Lung (tissue), 12 donors: Measurements from ENCODE around the gene FRK. TPM values are rescaled to one million over a fixed set of nuclear protein-coding genes. Genes with fewer than 3 reads are reported as not detected.

Experiments used
- ATAC-seq: fragments of 200-7000 bp; cut with Tn5 transposase; one replicate; pipeline ENCODE4 v1.9.1; 2020; ENCODE audit warnings: moderate number of reproducible peaks; ENCODE audit not compliant: insufficient read depth, low FRiP score
- DNase-seq, 3 donors: peaks; one replicate each; pipeline ENCODE4 v3.0.0-alpha.2; 2013 to 2017
- H3K27ac ChIP-seq, 2 donors: one replicate each; pipeline ENCODE4 v1.5.1; 2013; ENCODE audit warnings: mild to moderate bottlenecking in 2 of 2, moderate library complexity in 2 of 2, control low read depth in 1 of 2, inconsistent platforms in 1 of 2, low read depth in 1 of 2, low read length in 1 of 2
- H3K27me3 ChIP-seq, 3 donors: one replicate each; pipeline ENCODE4 v1.5.1; 2013; ENCODE audit warnings: low read length in 2 of 3; ENCODE audit not compliant: control insufficient read depth in 3 of 3, insufficient read depth in 3 of 3
- H3K36me3 ChIP-seq, 4 donors: one replicate each; pipeline ENCODE4 v1.5.1; 2013; ENCODE audit warnings: low read length in 4 of 4, mild to moderate bottlenecking in 1 of 4, moderate library complexity in 1 of 4; ENCODE audit not compliant: control insufficient read depth in 4 of 4, insufficient read depth in 4 of 4
- H3K4me1 ChIP-seq, 5 donors: one replicate each; pipeline ENCODE4 v1.5.1; 2013; ENCODE audit warnings: low read length in 5 of 5, mild to moderate bottlenecking in 2 of 5, moderate library complexity in 1 of 5; ENCODE audit not compliant: control insufficient read depth in 5 of 5, insufficient read depth in 5 of 5
- H3K4me3 ChIP-seq: one replicate; pipeline ENCODE4 v1.5.1; 2013; ENCODE audit warnings: mild to moderate bottlenecking, control low read depth, moderate library complexity
- H3K9ac ChIP-seq, 2 donors: one replicate each; pipeline ENCODE4 v1.5.1; 2013; ENCODE audit warnings: low read length in 2 of 2, control low read depth in 1 of 2; ENCODE audit not compliant: insufficient read depth in 1 of 2
- H3K9me3 ChIP-seq, 4 donors: one replicate each; pipeline ENCODE4 v1.5.1; 2013; ENCODE audit warnings: low read length in 3 of 4, mild to moderate bottlenecking in 1 of 4, moderate library complexity in 1 of 4; ENCODE audit not compliant: control insufficient read depth in 4 of 4, insufficient read depth in 3 of 4
- WGBS, 2 donors: extraction: QIAGEN DNeasy Blood & Tissue Kit; methylation state at CpG; one replicate each; pipeline ENCODE4 v1.1.7; 2013; 5-methylcytosine and 5-hydroxymethylcytosine counted together
- polyA plus RNA-seq, 2 donors: library from polyadenylated mRNA; stranded (reverse); fragments of 200-250 nt; gene quantifications; one replicate each; pipeline ENCODE4 v1.2.1, GENCODE V29; 2013
- total RNA-seq, 2 donors: library from RNA; depleted of rRNA in 1 of 2; stranded (reverse); fragments of >200 nt in 1 of 2; gene quantifications; one replicate each; pipeline ENCODE4 v1.2.1, GENCODE V29; 2014 to 2021
- TF ChIP-seq, protein P1 (sequence below): IDR thresholded peaks from 2 replicates; pipeline ENCODE4 v1.5.1; 2012; ENCODE audit warnings: mild to moderate bottlenecking; ENCODE audit errors: control extremely low read depth, extremely low read depth
- donor health status: control.
- donor health status: control.
- donor health status: Bipolar disorder and iron deficiency.
- donor health status: healthy.
- donor health status: DM: yes; HTN: yes; CAD: no.

The FRK gene
- total and polyA plus RNA-seq, 4 donors: 1.2 to 18.3 (median 5.1) TPM

DNA sequence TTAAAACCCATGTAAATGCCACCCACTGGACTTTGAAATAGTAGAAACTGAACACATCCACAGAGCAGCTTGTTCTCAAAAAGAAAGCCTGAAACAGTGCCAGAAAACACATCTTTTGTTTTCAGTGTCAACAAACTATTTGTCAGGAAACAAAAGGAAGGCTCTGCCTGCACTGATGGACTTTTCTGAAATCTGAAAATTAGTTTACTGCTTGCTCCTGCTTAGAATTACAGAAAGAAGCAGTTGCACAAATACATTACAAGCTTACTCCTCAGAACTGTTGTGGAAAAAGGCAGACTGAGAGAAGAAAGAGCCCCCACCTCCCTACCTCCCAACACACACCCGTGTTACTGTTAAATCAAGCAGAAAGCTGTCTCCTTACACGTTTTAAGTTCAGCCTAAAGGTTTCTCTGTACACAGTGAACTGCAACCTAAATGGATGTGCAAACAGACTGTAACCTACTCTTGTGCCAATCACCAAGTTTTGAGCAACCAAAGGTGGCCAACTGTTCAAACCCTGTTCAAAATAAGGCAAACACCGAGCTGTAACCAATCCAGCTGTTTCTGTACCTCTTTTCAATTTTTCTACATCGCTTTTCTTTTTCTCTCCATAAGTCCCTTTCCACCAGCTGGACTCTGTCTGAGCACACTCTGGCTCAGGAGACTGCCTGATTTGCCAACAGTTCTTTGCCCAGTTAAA is 43.7 kb downstream of the FRK start:
- H3K4me3 ChIP-seq: no peak overlapping the region
- no peaks in the 10 kb centered on the region for H3K9me3 ChIP-seq
- H3K36me3 ChIP-seq: no peaks in the 10 kb centered on the region
- peak overlapping the region in 1 of 2 donors; percentile 52 for H3K27ac ChIP-seq
- no peak for ATAC-seq
- H3K9ac ChIP-seq: peak overlapping the region in 1 of 2 donors; percentile 70
- TF ChIP-seq, protein P1, sequence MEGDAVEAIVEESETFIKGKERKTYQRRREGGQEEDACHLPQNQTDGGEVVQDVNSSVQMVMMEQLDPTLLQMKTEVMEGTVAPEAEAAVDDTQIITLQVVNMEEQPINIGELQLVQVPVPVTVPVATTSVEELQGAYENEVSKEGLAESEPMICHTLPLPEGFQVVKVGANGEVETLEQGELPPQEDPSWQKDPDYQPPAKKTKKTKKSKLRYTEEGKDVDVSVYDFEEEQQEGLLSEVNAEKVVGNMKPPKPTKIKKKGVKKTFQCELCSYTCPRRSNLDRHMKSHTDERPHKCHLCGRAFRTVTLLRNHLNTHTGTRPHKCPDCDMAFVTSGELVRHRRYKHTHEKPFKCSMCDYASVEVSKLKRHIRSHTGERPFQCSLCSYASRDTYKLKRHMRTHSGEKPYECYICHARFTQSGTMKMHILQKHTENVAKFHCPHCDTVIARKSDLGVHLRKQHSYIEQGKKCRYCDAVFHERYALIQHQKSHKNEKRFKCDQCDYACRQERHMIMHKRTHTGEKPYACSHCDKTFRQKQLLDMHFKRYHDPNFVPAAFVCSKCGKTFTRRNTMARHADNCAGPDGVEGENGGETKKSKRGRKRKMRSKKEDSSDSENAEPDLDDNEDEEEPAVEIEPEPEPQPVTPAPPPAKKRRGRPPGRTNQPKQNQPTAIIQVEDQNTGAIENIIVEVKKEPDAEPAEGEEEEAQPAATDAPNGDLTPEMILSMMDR: no peak
- peaks cover 2 to 70% (median 25%) of the 10 kb centered on the region in 5 donors for H3K4me1 ChIP-seq
- WGBS, 2 donors: 36 to 52% methylated on average over 4 of the region's 4 CpGs
- H3K27me3 ChIP-seq: no peaks in the 10 kb centered on the region
- peak; percentile 91 to 97 (median 96) for DNase-seq

DNA sequence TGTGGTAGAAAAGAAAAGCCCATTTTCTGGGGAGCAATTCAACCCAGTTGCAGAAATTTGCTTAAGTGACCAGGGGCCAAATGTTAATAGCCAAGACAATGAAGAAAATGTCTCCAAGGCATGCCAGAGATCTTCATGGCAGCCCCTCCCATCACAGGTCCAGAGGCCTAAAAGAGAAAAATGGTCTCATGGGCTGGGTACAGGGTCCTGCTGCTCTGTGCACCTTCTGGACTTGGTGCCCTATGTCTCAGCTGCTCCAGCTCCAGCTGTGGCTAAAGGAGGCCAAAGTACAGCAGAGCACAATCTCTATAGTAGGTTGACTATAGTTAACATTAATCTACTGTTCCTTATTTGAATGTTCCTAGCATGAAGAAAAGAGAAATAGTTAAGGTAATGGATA is 44.7 kb downstream of the FRK start:
- Histone ChIP-seq H3K9me3 (no peaks in the 10 kb centered on the region), H3K4me1 (peaks cover 2 to 80% (median 29%) of the 10 kb centered on the region in 5 donors), H3K4me3 (no peak overlapping the region), H3K36me3 (no peaks in the 10 kb centered on the region), H3K9ac (no peak overlapping the region), H3K27me3 (no peaks in the 10 kb centered on the region), H3K27ac (no peak overlapping the region)
- ATAC-seq (no peak), DNase-seq (no peak)
- TF ChIP-seq, protein P1: no peak

DNA sequence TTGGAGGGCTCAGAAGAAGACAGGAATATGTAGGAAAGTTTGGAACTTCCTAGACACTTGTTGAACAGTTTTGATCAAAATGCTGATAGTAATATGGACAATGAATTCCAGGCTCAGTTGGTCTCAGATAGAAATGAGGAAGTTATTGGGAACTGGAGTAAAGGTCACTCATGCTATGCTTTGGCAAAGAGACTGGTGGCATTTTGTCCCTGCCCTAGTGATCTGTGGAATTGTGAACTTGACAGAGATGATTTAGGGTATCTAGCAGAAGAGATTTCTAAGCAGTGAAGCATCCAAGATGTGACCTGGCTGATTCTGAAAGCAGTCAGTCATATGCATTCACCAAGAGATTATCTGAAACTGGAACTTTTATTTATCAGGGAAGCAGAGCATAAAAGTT is 45.1 kb downstream of the FRK start:
- H3K9me3 ChIP-seq: no peaks in the 10 kb centered on the region
- no peaks in the 10 kb centered on the region for H3K36me3 ChIP-seq
- no peak overlapping the region for H3K9ac ChIP-seq
- TF ChIP-seq, protein P1: no peak
- DNase-seq (no peak), ATAC-seq (no peak)
- H3K27ac ChIP-seq: no peak overlapping the region
- no peaks in the 10 kb centered on the region for H3K27me3 ChIP-seq
- no peak overlapping the region for H3K4me3 ChIP-seq
- peaks cover 2 to 84% (median 29%) of the 10 kb centered on the region in 5 donors for H3K4me1 ChIP-seq

DNA sequence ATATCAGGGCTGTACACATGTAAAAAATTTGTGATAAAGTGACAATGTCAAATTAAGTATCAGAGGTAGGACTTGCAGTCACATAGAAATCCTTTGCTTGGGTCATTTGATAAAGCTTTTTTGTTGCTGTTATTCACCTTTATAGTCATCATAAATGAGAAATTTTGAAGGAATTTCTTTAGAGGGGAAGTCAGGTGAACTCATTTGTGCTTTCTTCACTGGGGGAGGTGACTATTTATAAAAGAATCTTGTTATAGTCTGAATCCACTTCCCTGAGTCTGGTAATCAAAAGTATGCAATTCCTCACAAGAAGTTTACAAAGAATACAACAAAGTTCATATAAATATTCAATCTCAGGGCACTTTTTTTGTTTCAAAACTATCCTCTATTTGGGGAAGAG is 47.7 kb downstream of the FRK start:
- no peak for ATAC-seq
- TF ChIP-seq, protein P1: no peak
- H3K4me1 ChIP-seq: peaks cover 2 to 77% (median 28%) of the 10 kb centered on the region in 5 donors

More for the DNA sequence above, 47.7 kb downstream of the FRK start:
- Histone ChIP-seq H3K27me3 (no peaks in the 10 kb centered on the region), H3K27ac (no peak overlapping the region), H3K4me3 (no peak overlapping the region), H3K36me3 (no peaks in the 10 kb centered on the region), H3K9me3 (no peaks in the 10 kb centered on the region), H3K9ac (no peak overlapping the region)
- no peak for DNase-seq
